Measurements from ENCODE around the gene RHOBTB3. TPM values are rescaled to one million over a fixed set of nuclear protein-coding genes. Genes with fewer than 3 reads are reported as not detected.
"Not testable (repeated sequence)": the region's sequence is repeated elsewhere in the genome, so short reads cannot be mapped to it uniquely, and the experiment has no call there.

The RHOBTB3 gene
- total and polyA plus RNA-seq, 12 donors, result 15.0 to 124 (median 90.4) TPM

DNA sequence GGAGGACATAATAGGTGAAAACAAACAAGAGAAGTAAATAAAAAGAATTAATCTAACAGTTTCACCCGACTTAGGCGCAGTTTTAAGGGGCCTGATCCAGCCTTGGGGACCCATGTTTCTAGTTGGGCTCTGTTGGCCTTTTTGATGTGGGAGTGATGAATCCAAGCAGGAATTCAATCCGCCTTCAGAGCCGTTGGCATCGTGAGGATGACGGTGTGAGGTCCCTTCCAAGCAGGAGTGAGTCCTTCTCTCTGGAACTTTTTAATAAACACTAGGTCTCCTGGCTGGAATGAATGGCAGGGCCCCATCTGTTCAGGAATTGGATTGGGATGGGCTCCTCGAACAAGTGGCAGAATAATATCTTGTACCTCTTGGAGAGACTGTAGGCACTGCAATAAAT, 22.3 kb upstream of the RHOBTB3 start:
- H3K4me1 ChIP-seq, result peaks cover 0 to 28% (median 4%) of the 10 kb centered on the region in 9 donors
- WGBS, 2 donors, result 92 to 94% methylated on average over 7 of the region's 7 CpGs
- no peak for ATAC-seq
- TF ChIP-seq, protein P1, sequence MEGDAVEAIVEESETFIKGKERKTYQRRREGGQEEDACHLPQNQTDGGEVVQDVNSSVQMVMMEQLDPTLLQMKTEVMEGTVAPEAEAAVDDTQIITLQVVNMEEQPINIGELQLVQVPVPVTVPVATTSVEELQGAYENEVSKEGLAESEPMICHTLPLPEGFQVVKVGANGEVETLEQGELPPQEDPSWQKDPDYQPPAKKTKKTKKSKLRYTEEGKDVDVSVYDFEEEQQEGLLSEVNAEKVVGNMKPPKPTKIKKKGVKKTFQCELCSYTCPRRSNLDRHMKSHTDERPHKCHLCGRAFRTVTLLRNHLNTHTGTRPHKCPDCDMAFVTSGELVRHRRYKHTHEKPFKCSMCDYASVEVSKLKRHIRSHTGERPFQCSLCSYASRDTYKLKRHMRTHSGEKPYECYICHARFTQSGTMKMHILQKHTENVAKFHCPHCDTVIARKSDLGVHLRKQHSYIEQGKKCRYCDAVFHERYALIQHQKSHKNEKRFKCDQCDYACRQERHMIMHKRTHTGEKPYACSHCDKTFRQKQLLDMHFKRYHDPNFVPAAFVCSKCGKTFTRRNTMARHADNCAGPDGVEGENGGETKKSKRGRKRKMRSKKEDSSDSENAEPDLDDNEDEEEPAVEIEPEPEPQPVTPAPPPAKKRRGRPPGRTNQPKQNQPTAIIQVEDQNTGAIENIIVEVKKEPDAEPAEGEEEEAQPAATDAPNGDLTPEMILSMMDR (IDR thresholded peaks at IDR 0.05), result no peak
- no peaks in the 10 kb centered on the region for H3K36me3 ChIP-seq
- H3K27me3 ChIP-seq, result no peaks in the 10 kb centered on the region
- peaks cover 0 to 3% (median 0%) of the 10 kb centered on the region in 11 donors for H3K9me3 ChIP-seq
- H3K4me3 ChIP-seq, result no peak overlapping the region
- DNase-seq, result no peak
- intact Hi-C loops (cut with DNase I), result no loop called here
- H3K27ac ChIP-seq, result no peak overlapping the region

DNA sequence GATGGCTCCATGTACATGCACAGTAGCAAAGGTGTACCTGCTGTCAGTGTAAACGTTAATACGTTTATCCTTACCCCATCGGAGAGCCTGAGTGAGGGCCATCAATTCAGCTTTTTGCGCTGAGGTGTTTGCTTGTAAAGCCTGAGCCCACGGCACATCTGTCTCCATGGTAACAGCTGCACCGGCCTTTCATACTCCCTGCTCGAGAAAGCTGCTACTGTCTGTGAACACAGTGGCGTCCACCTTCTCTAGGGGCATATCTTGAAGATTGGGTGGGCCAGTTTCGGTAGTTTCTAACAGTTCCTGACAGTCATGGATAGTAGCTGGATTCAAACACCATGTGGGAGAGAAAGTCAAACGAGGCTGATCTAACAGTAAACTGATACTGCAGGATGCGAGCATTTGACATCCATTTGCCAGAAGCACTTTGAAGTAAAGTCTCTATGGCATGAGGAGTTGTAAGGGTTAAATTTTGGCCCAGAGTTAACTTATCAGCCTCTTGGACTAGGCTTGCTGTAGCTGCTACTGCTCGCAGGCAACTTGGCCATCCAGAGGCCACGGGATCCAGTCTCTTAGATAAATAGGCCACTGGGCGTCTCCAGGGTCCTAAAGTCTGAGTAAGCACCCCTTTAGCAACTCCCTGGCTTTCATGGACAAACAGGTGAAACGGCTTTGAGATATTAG, 21.0 kb upstream of the RHOBTB3 start:
- H3K4me3 ChIP-seq, result peak overlapping the region in 7 of 10 donors; percentile 3 to 38 (median 34)
- peak overlapping the region in 5 of 10 donors; percentile 47 to 67 (median 61) for H3K27ac ChIP-seq
- TF ChIP-seq, protein P1 (IDR thresholded peaks at IDR 0.05), result no peak
- no peaks in the 10 kb centered on the region for H3K36me3 ChIP-seq
- 48 to 59% methylated on average over 15 of the region's 15 CpGs for WGBS, 2 donors
- peaks cover 0 to 3% (median 0%) of the 10 kb centered on the region in 11 donors for H3K9me3 ChIP-seq
- DNase-seq, result peak; percentile 40 to 59
- H3K4me1 ChIP-seq, result peaks cover 0 to 28% (median 11%) of the 10 kb centered on the region in 9 donors
- ATAC-seq, result peak; percentile 38 to 87 (median 73)
- intact Hi-C loops (cut with DNase I), result no loop called here
- H3K27me3 ChIP-seq, result no peaks in the 10 kb centered on the region

- Histone ChIP-seq H3K4me3 (peak overlapping the region in 7 of 10 donors; percentile 3 to 38 (median 34)), H3K4me1 (peaks cover 0 to 28% (median 11%) of the 10 kb centered on the region in 9 donors), H3K27ac (peak overlapping the region in 6 of 10 donors; percentile 8 to 67 (median 55))
- intact Hi-C loops (cut with DNase I); H3K36me3 ChIP-seq; H3K9me3 ChIP-seq; H3K27me3 ChIP-seq: not testable (repeated sequence)
- DNase-seq (peak; percentile 23 to 42), ATAC-seq (peak in 6 of 8 donors; percentile 37 to 75 (median 62))
- WGBS, 2 donors, result 22 to 31% methylated on average over 23 of the region's 23 CpGs
These were observed 20.3 kb upstream of the RHOBTB3 start for GRCh38 chr5:95710651-95711500.

- peak overlapping the region in 5 of 10 donors; percentile 47 to 67 (median 61) for H3K27ac ChIP-seq
- intact Hi-C loops (cut with DNase I), result no loop called here
- ATAC-seq (peak in 1 of 8 donors; percentile 25), DNase-seq (no peak)
- TF ChIP-seq, protein P1 (IDR thresholded peaks at IDR 0.05), result no peak
- WGBS, 2 donors, result 84 to 85% methylated on average over 24 to 27 of the region's 27 CpGs
- H3K27me3 ChIP-seq, result no peaks in the 10 kb centered on the region
- H3K4me1 ChIP-seq, result peaks cover 0 to 28% (median 11%) of the 10 kb centered on the region in 9 donors
- H3K9me3 ChIP-seq, result peaks cover 0 to 3% (median 0%) of the 10 kb centered on the region in 11 donors
- H3K36me3 ChIP-seq, result no peaks in the 10 kb centered on the region
- H3K4me3 ChIP-seq, result no peak overlapping the region
These were observed 19.4 kb upstream of the RHOBTB3 start for GRCh38 chr5:95711501-95712346.
